Effector memory CD8-positive, alpha-beta T cell (primary cell): ENCODE data around the gene MOSPD3.
A peak's percentile ranks its signal among the peaks of the same experiment; 100 is the strongest.
"Not testable (repeated sequence)": the region's sequence is repeated elsewhere in the genome, so short reads cannot be mapped to it uniquely, and the experiment has no call there.

Source experiments
- ATAC-seq: fragments of 150-1000 bp; cut with Tn5 transposase; replicated peaks from 2 replicates; pipeline ENCODE4 v1.10.0; 2021; ENCODE audit warnings: mild to moderate bottlenecking, moderate library complexity
- DNase-seq, 3 experiments: peaks; one replicate each; pipeline ENCODE4 v3.0.0; 2021
- H3K27ac Mint-ChIP-seq, 2 donors: one replicate each; pipeline ENCODE4 v1.8.0; 2022; ENCODE audit warnings: mild to moderate bottlenecking in 2 of 2, mixed read lengths in 2 of 2, moderate library complexity in 2 of 2
- H3K27me3 Mint-ChIP-seq, 2 donors: one replicate each; pipeline ENCODE4 v1.8.0; 2022; ENCODE audit warnings: mixed read lengths in 2 of 2
- H3K36me3 Mint-ChIP-seq: one replicate; pipeline ENCODE4 v1.8.0; 2022; ENCODE audit warnings: mild to moderate bottlenecking, moderate library complexity, mixed read lengths; ENCODE audit not compliant: insufficient read depth
- H3K4me1 Mint-ChIP-seq, 2 donors: one replicate each; pipeline ENCODE4 v1.8.0; 2022; ENCODE audit warnings: low read depth in 2 of 2, mixed read lengths in 2 of 2
- H3K4me3 Mint-ChIP-seq, 2 donors: one replicate each; pipeline ENCODE4 v1.8.0; 2022; ENCODE audit warnings: mild to moderate bottlenecking in 2 of 2, mixed read lengths in 2 of 2, moderate library complexity in 2 of 2
- H3K9me3 Mint-ChIP-seq, 2 donors: one replicate each; pipeline ENCODE4 v1.8.0; 2022; ENCODE audit warnings: mixed read lengths in 2 of 2

The MOSPD3 gene

GRCh38 chr7:100630066-100630465 is 17.7 kb downstream of the MOSPD3 start:
- peaks cover 0 to 6% of the 10 kb centered on the region in 2 donors for H3K27me3 Mint-ChIP-seq
- no peaks in the 10 kb centered on the region for H3K9me3 Mint-ChIP-seq
- no peak overlapping the region for H3K4me3 Mint-ChIP-seq
- H3K27ac Mint-ChIP-seq: no peak overlapping the region
- H3K4me1 Mint-ChIP-seq: peaks cover 30 to 45% of the 10 kb centered on the region in 2 donors
- DNase-seq (no peak), ATAC-seq (no peak)
- no peaks in the 10 kb centered on the region for H3K36me3 Mint-ChIP-seq

DNA sequence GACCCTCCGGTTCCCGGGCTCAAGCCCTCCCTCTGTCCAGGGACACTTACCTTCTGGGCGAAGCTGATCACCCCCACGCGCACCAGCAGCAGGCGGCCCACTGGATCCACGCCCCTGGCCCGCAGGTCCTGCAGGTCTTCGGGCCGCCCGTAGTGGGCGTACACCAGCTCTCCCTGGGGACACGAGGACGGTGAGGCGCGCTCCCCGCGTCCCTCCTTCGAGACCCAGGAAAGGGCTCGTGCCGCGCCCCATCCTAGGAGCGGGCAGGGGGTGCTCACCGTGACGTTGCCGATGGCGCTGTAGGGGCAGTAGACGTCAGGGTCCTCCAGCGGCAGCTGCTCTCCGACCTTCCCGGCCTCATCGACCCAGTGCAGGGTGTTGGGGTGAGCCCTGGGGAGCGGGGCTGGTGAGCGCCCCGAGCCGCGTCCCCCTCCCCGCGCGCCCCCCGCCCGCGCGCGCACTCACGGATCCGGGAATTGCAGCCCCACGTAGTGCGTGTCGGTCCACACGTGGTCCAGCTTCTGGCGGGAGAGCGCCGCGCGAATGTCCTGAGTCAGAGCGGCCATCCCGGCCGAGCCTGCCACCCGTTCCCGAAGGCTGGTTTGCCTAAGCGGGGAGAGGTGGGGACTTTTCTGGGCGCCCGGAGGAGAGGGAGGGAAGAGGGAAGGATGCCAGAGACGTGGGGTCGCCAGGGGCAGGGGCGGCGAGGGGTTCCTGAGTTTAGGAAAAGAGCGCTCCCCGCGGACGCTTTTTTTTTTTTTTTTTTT is 20.8 kb downstream of the MOSPD3 start:
- Mint-ChIP-seq H3K36me3 (no peaks in the 10 kb centered on the region), H3K4me3 (peak overlapping the region; percentile 83), H3K4me1 (peaks cover 23 to 27% of the 10 kb centered on the region in 2 donors), H3K9me3 (no peaks in the 10 kb centered on the region), H3K27me3 (peaks cover 0 to 6% of the 10 kb centered on the region in 2 donors), H3K27ac (peak overlapping the region; percentile 78 to 79)
- ATAC-seq: peak; percentile 83
- DNase-seq: peak; percentile 34 to 53 (median 48)

GRCh38 chr7:100639995-100640516 is 27.7 kb downstream of the MOSPD3 start:
- H3K4me3 Mint-ChIP-seq: no peak overlapping the region

DNA sequence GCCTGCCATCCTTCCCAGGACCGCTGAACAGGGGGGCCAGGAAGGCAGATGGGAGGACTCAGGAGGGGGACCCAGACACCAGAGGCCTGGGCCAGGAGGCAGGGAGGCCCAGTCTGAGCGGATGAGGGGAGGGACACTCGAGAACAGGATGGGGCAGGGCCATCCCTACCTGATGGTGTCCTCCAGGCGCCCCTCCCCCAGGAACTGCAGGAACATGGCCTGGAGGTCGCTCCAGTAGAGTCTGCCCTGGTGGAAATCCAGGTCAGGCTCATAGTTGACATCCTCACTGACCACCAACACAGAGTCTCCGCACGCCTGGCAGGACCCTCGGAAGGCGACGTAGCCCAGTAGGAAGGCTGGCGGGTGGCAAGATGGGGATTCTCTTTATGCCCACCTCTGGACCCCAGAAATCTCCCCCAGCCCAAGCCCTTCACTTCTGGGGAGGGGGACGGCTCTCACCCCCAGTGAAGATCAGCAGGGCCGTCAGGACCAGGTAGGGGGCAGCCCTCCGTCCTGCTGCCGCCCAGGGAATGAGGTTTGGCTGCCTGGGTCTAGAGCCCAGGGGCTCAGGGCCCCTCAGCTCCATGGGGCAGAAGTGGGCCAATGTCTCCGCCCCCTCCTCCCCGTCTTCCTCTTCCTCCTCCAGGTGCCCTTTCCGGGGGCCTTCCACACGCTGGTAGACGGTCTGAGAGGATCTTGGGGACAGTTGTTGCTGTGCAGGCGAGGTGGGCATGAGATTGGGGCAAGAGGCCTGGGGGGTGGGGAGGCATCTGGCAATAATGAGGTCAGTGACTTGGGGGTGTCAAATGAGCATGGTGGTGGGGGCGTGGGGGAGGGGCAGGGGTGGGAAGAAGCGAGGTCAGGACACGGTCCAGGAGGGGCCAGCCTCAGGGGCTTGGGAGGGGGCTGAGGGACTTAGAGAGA is 28.4 kb downstream of the MOSPD3 start:
- Mint-ChIP-seq H3K9me3 (no peaks in the 10 kb centered on the region), H3K4me3 (no peak overlapping the region), H3K27ac (peak overlapping the region in 1 of 2 donors; percentile 44), H3K4me1 (peaks cover 0 to 4% of the 10 kb centered on the region in 2 donors), H3K27me3 (peaks cover 14 to 31% of the 10 kb centered on the region in 2 donors), H3K36me3 (no peaks in the 10 kb centered on the region)
- DNase-seq: no peak
- ATAC-seq: no peak

More at GRCh38 chr7:100639995-100640516, 27.7 kb downstream of the MOSPD3 start:
- ATAC-seq (no peak), DNase-seq (no peak)
- Mint-ChIP-seq H3K27me3 (peaks cover 7 to 23% of the 10 kb centered on the region in 2 donors), H3K36me3 (no peaks in the 10 kb centered on the region), H3K27ac (no peak overlapping the region), H3K9me3 (no peaks in the 10 kb centered on the region), H3K4me1 (peaks cover 0 to 4% of the 10 kb centered on the region in 2 donors)

- DNase-seq (no peak), ATAC-seq (no peak)
- no peaks in the 10 kb centered on the region for H3K36me3 Mint-ChIP-seq
- no peaks in the 10 kb centered on the region for H3K9me3 Mint-ChIP-seq
- H3K4me1 Mint-ChIP-seq: peaks cover 0 to 4% of the 10 kb centered on the region in 2 donors
- H3K27me3 Mint-ChIP-seq: peaks cover 19 to 37% of the 10 kb centered on the region in 2 donors
- peak within 1 kb of the TSS; percentile 20 to 44 for H3K27ac Mint-ChIP-seq
- H3K4me3 Mint-ChIP-seq: no peak within 1 kb of the TSS
Observed at GRCh38 chr7:100641463-100641859, 29.1 kb downstream of the MOSPD3 start, which contains the start of gene TFR2. Gene TFR2, minus strand, starts transcription at chr7:100641552. Its CDS starts 43 bp downstream, at chr7:100641509.

DNA sequence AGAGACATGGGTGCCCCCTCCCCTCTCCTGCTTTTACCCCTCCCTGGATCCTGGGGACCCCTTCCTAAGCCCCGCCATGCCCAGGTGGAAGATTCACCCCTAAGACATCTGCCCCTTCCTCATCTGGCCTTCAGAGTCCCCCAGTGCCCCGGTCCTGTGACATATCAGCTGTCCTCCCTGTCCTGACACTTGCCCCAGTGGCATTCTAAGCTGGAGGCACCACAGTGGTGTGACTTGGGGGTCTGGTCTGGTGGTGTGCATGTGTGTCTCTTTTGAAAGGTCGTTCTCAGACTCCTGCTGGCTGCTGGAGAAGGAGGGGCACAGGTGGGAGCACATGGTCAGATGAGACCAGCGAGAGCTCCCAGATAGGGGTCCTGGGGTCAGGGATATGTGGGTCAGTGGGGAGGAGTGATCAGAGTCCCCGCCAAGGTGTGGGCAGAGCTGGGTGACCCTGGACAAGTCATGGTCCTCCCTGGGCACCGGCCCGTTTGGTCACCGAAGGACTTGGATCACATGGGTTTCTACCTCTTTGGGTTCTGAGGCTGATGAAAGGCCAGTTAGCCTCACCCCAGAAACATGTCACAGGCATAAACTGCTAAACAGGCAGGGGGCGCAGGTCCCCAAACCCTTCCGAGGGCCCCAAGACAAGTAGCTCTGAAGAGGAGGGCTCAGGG is 29.7 kb downstream of the MOSPD3 start:
- ATAC-seq: no peak
- no peak overlapping the region for H3K4me3 Mint-ChIP-seq
- no peaks in the 10 kb centered on the region for H3K36me3 Mint-ChIP-seq
- H3K27ac Mint-ChIP-seq: peak overlapping the region in 1 of 2 donors; percentile 20
- no peaks in the 10 kb centered on the region for H3K9me3 Mint-ChIP-seq
- H3K27me3 Mint-ChIP-seq: peaks cover 19 to 40% of the 10 kb centered on the region in 2 donors
- DNase-seq: no peak
- H3K4me1 Mint-ChIP-seq: peaks cover 0 to 4% of the 10 kb centered on the region in 2 donors

DNA sequence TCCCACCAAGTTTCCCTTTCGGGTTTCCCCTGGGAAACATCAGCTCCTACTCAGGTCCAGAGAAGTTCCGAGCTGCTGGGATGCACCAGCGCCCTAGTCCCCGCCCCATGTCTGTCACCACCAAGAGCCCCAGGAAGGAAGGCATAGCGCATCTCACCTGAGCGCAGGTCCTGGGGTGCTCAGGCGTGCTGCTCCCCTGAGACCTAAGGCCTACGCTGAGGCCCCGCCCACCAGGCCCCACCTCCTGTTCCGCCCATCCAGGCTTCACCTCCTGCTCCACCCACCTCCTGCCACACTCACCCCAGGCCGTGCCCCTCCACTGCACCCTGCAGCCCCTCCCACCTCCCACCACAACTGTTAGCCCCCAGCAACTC is 30.2 kb downstream of the MOSPD3 start:
- H3K4me3 Mint-ChIP-seq: no peak overlapping the region
- DNase-seq: no peak
- peaks cover 2% of the 10 kb centered on the region for H3K36me3 Mint-ChIP-seq
- no peaks in the 10 kb centered on the region for H3K9me3 Mint-ChIP-seq
- no peak overlapping the region for H3K27ac Mint-ChIP-seq
- peak; percentile 51 for ATAC-seq
- H3K27me3 Mint-ChIP-seq: peaks cover 19 to 45% of the 10 kb centered on the region in 2 donors
- H3K4me1 Mint-ChIP-seq: peaks cover 0 to 4% of the 10 kb centered on the region in 2 donors

- DNase-seq (no peak), ATAC-seq (no peak)
- H3K4me1 Mint-ChIP-seq: peaks cover 0 to 4% of the 10 kb centered on the region in 2 donors
- H3K9me3 Mint-ChIP-seq: no peaks in the 10 kb centered on the region
- peaks cover 3% of the 10 kb centered on the region for H3K36me3 Mint-ChIP-seq
- H3K27ac Mint-ChIP-seq: no peak overlapping the region
- no peak overlapping the region for H3K4me3 Mint-ChIP-seq
- H3K27me3 Mint-ChIP-seq: peaks cover 45 to 78% of the 10 kb centered on the region in 2 donors
Observed at GRCh38 chr7:100649826-100650565, 37.7 kb downstream of the MOSPD3 start.

DNA sequence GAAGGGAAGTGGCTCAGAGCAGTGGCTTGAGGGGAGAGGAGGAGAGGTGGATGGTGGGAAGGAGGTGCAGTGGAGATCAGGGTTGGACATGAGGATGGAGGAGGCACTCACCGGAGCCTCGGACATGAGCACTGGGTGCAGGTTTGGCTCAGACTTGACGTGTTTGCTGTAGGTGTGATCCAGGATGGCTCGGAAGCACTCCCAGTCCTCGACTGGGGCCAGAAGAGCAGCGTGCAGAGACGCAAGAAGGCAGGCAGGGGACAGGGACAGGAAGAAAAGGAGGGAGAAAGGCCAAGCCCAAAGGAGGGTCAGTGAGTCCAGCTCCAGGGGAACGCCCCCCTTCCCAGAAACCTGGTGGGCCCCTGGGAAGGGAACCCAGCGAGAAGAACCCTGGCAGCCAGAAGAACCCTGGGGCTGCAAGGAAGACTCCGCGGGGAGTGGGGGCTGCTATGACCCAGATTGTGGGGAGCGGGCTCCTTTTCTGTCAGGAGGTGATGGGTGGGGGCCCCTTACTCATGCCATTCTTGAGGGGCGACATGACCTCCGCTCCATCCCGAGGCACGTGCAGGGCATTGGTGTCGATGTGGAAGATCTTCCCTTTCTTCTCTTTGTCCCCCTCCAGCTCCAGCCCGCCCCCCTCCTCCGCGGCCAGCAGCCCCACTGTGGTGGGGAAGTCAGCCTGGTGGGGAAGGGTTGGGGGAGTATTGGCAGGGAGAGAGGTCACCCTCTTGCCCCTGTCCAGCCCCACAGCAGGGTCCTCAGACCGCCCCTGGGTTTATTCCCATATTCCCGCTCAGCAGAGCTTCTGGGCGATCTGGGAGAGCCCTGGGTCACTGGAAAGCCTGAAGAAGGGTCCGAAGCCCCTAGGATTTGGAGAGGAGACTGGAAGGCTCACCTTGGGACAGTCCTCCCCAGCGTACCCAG is 42.8 kb downstream of the MOSPD3 start:
- peaks cover 0 to 4% of the 10 kb centered on the region in 2 donors for H3K4me1 Mint-ChIP-seq
- DNase-seq (no peak), ATAC-seq (no peak)
- no peaks in the 10 kb centered on the region for H3K36me3 Mint-ChIP-seq
- H3K4me3 Mint-ChIP-seq: no peak overlapping the region
- no peaks in the 10 kb centered on the region for H3K9me3 Mint-ChIP-seq
- H3K27me3 Mint-ChIP-seq: peaks cover 44 to 71% of the 10 kb centered on the region in 2 donors
- no peak overlapping the region for H3K27ac Mint-ChIP-seq

GRCh38 chr7:100655908-100656674 is 43.8 kb downstream of the MOSPD3 start, which contains the start of gene ACTL6B:
Gene ACTL6B, minus strand, starts transcription at chr7:100656448. Its CDS starts 94 bp downstream, at chr7:100656354.
- Mint-ChIP-seq H3K9me3 (no peaks in the 10 kb centered on the region), H3K4me1 (peaks cover 0 to 4% of the 10 kb centered on the region in 2 donors), H3K27ac (no peak within 1 kb of the TSS), H3K27me3 (peaks cover 37 to 72% of the 10 kb centered on the region in 2 donors), H3K4me3 (no peak within 1 kb of the TSS), H3K36me3 (no peaks in the 10 kb centered on the region)
- DNase-seq (peak in 2 of 3 experiments; percentile 42 to 46), ATAC-seq (peak; percentile 70)

DNA sequence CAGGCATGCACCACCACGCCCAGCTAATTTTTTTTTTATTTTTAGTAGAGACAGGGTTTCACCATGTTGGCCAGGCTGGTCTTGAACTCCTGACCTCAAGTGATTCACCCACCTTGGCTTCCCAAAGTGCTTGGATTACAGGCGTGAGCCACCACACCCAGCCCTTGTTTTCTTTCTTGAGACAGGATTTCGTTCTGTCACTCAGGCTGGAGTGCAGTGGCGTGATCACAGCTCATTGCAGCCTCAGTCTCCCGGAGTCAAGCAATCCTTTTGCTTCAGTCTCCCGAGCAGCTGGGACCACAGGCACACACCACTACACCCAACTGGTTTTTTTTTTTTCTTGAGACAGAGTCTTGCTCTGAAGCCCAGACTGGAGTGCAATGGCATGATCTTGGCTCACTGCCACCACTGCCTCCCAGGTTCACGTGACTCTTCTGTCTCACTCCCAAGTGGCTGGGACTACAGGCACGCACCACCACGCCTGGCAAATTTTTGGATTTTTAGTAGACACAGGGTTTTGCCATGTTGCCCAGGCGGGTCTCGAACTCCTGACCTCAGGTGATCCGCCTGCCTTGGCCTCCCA is 49.9 kb downstream of the MOSPD3 start:
- not testable (repeated sequence) for H3K4me3 Mint-ChIP-seq, H3K36me3 Mint-ChIP-seq, H3K4me1 Mint-ChIP-seq, DNase-seq, ATAC-seq, H3K27ac Mint-ChIP-seq, H3K9me3 Mint-ChIP-seq
- peaks cover 16 to 45% of the 10 kb centered on the region in 2 donors for H3K27me3 Mint-ChIP-seq
